Activated CD8-positive, alpha-beta memory T cell treated with anti-CD3 and anti-CD28 coated beads, Interleukin-2, amount 50 U/mL, for 24 hours (primary cell): ENCODE data around the gene EXOC4.
"Not testable (repeated sequence)": the region's sequence is repeated elsewhere in the genome, so short reads cannot be mapped to it uniquely, and the experiment has no call there.

Experiments used
- DNase-seq: peaks from one replicate; pipeline ENCODE4 v3.0.0-alpha.2; 2020; ENCODE audit errors: extremely low read depth

Gene EXOC4

DNA sequence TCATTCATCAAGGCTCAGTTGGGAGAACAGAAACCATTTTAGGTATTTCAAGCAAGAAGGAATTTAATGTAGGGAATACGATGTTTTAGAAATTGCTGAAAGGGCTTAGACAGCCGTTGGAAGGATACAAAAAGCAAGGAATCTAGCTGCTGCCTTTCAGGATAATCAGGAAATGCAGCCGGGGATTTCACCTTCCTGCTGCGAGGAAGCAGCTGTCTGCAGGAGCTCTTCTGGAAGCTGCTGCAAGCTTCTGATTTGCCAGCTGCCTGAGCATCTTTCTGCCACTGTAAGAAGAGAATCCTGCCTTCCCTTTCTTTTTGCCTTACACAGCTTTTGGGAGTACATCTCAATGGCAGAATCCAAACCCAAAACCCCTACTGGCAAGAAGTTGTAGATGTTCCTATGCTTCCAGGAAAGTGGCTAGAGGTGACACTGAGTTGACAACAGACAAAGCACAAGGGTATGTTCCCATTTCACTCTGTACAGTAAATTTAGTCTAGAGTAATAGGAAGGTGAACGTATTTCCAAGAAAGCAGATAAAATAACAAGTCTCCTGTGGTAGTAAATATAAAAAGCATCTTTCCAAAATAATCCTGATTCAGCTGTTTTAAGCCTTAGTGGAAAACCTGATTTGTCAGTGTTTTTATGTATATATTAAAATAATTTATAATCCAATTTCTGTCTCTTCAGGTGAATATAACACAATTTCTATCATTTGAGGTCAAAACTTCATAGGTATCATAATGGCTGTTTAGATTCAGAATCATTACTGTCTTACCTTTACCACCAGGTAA is 725.8 kb downstream of the EXOC4 start:
- no peak for DNase-seq

DNA sequence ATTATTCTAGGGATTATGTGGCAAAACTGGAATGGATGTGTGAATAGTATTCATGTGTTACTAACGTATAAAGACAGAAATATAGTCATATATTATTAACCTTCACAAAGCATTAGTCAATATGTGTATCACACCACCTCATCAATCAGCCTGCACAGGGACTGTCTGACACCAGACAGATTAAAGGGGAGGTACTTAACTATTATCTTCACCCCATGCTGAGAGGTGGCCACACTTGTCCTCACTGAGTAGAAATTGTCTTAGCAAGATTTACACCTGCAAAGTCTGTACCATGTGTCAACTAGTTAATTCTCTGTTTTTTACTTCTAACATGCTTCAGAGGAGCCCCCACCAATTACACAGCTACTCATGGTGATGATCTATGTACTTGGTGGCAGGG is 727.9 kb downstream of the EXOC4 start:
- DNase-seq, result no peak

DNA sequence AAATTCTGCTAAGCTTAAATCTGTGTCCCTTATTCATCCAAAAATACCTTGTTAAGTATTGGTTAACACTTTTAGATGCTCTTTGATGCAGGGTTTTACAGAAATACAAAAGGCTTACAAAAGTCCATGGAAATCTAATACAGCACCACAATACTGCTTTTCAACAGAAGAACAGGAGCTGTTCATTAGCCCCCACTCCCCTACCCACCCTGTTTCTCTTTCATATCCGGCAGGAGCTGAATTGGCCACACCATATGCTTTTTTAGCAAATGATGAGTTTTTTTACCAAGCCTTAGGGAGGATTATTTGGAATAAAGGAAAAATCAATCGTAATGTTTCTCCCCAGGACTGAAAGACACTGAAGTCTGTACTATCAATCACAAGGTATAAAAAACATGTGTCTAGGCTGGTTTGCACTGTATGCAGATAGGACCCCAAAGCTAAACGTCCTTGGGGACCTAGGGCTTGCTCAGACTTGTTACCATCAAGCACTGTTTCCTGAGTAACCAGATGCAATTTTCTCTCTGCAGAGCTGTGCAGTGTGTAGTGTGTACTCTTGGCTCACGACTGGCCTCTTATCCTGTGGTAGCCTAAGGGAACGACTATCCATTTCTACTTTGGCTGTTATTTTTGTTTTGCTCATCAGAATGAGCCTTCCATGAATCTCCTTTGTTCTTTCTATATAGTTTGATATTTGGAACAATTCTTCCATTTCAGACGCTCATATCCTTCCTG is 731.0 kb downstream of the EXOC4 start:
- no peak for DNase-seq

DNA sequence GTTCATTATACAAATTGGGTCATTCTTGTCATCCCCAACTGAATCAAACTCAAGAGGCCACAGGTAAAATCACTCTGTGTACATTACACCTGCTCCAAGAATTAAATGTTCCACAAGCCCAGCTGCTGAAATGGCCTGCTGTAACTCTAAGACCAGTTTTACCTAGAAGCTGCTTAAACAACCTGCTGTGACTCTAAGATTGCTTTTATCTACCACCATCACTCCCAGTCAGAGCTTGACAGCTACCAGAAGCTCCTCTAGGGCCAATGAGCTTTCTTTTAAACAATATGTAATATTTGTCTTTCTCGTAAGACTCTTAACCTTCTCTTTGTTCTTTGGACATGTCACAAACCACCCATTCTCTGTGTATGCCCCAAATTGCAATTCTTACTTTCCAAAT is 732.4 kb downstream of the EXOC4 start:
- DNase-seq, result no peak

DNA sequence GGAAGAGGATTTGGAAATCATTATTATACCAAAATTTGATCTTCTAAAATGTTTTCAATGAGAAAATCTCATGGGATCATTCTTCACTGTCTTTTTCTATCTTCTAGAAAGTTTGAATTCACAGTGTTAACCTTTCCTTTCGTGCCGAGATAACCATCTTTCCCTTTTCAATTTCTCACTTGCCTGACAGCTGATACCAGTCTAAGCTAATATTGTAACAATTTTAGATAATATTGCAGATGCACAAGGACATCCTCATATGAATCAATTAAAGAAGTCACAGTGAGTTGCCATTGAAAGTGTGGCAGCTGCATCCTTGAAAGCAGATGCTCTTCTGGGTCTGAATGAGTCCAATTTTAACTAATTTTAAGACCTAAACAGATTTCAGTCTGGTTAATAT is 734.7 kb downstream of the EXOC4 start:
- DNase-seq, result no peak

- no peak for DNase-seq
Observed at GRCh38 chr7:133993547-133993946, 740.7 kb downstream of the EXOC4 start.

DNA sequence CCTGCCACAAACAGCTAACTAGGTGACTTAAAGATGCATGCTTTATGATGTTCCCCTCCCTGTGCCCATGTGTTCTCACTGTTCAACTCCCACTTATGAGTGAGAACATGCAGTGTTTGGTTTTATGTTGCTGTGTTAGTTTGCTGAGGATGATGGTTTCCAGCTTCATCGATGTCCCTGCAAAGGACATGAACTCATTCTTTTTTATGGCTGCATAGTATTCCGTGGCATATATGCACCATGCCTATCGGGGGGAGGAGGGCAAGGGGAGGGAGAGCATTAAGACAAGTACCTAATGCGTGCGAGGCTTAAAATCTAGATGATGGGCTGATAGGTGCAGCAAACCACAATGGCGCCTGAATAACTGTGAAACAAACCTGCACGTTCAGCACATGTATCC is 741.2 kb downstream of the EXOC4 start:
- DNase-seq, result not testable (repeated sequence)

DNA sequence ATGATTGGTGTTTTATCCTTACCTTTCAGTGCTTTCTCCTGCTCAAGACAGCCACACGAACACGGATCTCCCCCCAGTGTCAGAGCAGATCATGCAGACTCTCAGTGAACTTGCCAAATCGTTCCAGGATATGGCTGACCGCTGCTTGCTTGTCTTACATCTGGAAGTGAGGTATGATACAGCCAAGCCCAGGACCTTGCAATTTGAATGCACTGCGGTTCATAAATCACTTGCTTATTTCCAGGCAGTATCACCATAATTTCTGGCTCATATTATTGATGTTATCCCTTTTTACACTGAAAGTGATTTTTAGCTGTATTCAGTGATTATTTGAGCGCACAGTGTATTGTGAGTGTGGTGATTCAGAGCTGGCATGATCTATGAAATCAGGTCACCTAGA is 744.6 kb downstream of the EXOC4 start:
- no peak for DNase-seq

- DNase-seq, result no peak
Observed at GRCh38 chr7:133999178-133999577, 746.3 kb downstream of the EXOC4 start.

- no peak for DNase-seq
Observed at GRCh38 chr7:134004829-134005505, 752.1 kb downstream of the EXOC4 start.

DNA sequence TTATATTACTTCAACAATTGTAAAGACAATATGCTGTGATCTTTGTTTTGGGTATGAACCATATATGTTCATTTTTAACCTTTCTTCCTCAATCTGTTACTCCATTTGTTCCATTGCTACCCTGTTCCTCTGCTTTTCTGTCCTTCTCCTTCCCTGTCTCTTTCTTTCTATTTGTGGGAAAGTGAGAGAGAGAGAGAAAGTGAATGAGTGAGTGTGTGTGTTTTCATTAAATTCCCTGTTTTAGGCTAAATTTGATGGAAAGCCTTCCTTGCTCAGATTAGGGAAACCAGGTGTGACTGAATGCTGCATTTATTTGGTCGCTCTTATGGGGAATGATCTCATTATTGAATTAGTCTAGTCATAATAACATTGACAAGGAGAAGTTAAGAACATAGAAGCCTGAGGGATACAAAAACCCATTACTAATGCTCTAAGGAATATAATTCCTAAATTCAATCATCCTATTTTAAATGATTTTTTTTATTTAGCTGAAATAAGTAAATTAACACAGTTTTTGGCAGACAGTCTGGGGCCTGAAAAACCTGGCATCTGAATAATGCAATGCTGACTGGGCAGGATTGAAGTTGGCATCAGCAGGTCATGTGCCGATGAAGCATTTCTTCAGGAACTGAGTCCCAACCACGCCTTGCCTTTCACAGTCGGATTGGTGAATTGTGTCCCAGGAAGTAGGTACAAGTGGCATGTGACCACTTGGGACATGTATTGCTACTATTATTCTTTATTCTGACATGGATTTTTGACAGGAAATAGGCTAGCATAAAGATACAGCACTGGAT is 756.6 kb downstream of the EXOC4 start:
- no peak for DNase-seq

GRCh38 chr7:134013249-134013648 is 760.4 kb downstream of the EXOC4 start:
- DNase-seq, result no peak

- no peak for DNase-seq
Observed at GRCh38 chr7:134014935-134015334, 762.1 kb downstream of the EXOC4 start.

DNA sequence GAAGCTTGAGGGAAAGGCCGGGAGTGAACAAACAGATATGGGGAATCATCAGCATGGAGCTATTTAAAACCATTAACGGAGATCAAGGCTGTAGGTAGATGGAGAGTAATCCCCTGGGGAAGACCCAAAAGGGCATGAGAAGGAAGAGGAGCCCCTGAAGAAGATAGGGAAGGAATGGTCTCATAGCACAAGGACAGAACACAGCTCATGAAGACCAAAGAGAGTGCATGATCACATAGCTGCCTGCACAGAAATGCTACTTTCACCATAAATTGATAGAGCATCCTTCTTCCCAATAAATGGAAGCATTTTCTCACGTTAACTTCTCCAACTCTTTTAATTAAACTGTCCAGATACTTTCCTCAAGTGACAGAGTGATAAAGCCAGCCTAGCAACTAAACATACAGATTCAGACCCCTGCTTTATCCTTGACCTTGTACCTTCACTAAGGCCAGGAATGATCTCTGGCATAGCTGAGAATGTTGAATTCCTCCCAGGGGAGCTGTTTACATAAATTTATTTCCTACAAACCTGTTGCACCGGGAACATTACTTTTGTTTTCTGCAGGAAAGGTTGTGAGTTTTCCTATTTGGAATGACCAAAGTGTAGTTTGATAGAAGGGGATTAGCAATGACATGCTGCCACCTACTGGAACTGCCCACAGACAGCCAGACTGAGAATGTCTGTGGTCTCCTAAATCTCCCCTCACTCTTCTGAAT is 763.5 kb downstream of the EXOC4 start:
- no peak for DNase-seq

- no peak for DNase-seq
Observed at GRCh38 chr7:134016942-134017303, 764.0 kb downstream of the EXOC4 start.

GRCh38 chr7:134018306-134018705 is 765.4 kb downstream of the EXOC4 start:
- DNase-seq, result no peak

GRCh38 chr7:134019251-134019650 is 766.4 kb downstream of the EXOC4 start:
- no peak for DNase-seq

DNA sequence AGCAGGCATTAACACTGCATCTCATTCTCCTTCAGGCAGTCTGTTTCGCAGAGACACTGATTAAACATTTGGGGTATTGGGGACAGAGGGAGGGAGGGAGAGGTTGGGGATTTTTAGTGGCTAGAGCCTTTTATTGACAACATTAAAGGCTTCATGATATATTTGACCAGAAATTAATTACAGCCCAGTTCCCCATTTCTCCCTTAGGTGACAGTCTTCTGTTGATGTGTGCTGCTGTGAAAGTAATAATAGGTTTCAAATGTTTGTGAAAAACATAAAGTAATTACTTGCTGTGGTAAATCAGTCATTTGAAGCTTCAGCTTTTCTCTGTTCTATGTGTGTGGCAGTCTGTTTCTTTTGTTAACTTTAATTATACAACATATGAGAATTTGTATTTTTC is 769.0 kb downstream of the EXOC4 start:
- no peak for DNase-seq

- DNase-seq, result no peak
Observed at GRCh38 chr7:134022286-134022911, 769.5 kb downstream of the EXOC4 start.

GRCh38 chr7:134024739-134025138 is 771.9 kb downstream of the EXOC4 start:
- no peak for DNase-seq

DNA sequence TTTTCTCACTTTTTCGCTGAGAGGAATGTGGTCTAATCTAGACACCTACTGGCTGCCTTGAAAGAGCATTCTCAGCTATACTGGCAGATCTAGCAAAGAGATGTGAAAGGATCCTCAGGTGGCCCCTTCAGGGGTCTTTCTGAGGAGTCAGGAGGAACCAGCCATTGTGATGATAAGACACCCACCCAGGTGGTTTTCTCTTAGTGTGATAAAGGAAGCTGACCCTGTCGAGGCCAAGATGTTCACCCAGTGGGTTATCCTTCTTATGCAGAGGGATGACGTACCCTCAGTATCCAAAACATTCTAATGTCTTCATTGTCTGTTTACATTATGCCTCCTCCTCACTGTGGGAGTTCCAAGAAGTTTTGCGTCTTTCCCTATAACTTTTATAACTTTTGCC is 776.0 kb downstream of the EXOC4 start:
- no peak for DNase-seq
